Stomach (tissue), 9 donors: ENCODE data around the gene CPLX1. TPM values are rescaled to one million over a fixed set of nuclear protein-coding genes. Genes with fewer than 3 reads are reported as not detected.

Experiments used
- DNase-seq, 2 donors: peaks; one replicate each; pipeline versions ENCODE4 v3.0.0 to v3.0.0-alpha.2; 2013 to 2019
- H3K27ac ChIP-seq, 5 donors: fragments of 200-600 bp in 4 of 5; sonication (generic) in 4 of 5; one replicate each; pipeline ENCODE4 v1.5.1; 2013 to 2019; ENCODE audit warnings: mild to moderate bottlenecking in 1 of 5, moderate library complexity in 1 of 5
- H3K27me3 ChIP-seq, 3 donors: fragments of 200-600 bp; sonication (generic); one replicate each; pipeline ENCODE4 v1.5.1; 2017 to 2019; ENCODE audit warnings: mixed run types in 1 of 3
- H3K36me3 ChIP-seq, 4 donors: fragments of 200-600 bp; sonication (generic); 1 replicate in 3 of 4; 2 replicates in 1 of 4; pipeline ENCODE4 v1.5.1; 2016 to 2019
- H3K4me1 ChIP-seq, 4 donors: fragments of 200-600 bp; sonication (generic); one replicate each; pipeline ENCODE4 v1.5.1; 2016 to 2019
- H3K4me3 ChIP-seq, 4 donors: fragments of 200-600 bp; sonication (generic) in 3 of 4; one replicate each; pipeline ENCODE4 v1.5.1; 2016 to 2019; ENCODE audit warnings: mild to moderate bottlenecking in 1 of 4
- H3K9me3 ChIP-seq, 4 donors: fragments of 200-600 bp; sonication (generic); one replicate each; pipeline ENCODE4 v1.5.1; 2016 to 2019
- EP300 ChIP-seq: sonication (generic); formaldehyde crosslinking; IDR thresholded peaks from one replicate; pipeline ENCODE4 v1.6.1; 2017; ENCODE audit warnings: antibody characterized with exemption
- POLR2A ChIP-seq, 4 donors: fragments of 450-650 bp; IDR thresholded peaks; one replicate each; pipeline ENCODE4 v1.6.1; 2016; ENCODE audit warnings: antibody characterized with exemption in 4 of 4, control low read depth in 2 of 4, mild to moderate bottlenecking in 1 of 4, moderate library complexity in 1 of 4
- POLR2AphosphoS5 ChIP-seq, 3 donors: sonication (generic); formaldehyde crosslinking; IDR thresholded peaks; one replicate each; pipeline ENCODE4 v1.6.1; 2016; ENCODE audit warnings: antibody characterized with exemption in 3 of 3
- WGBS, 5 donors: extraction: QIAGEN DNeasy Blood & Tissue Kit in 3 of 5; methylation state at CpG; one replicate each; pipeline versions ENCODE4 v1.1.5 to v1.1.7; 2013 to 2018; 5-methylcytosine and 5-hydroxymethylcytosine counted together
- intact Hi-C: fragments of 100-400 bp; cut with DNase I; formaldehyde crosslinking; loops from one replicate; pipeline ENCODE4 v1.15.1; 2023; ENCODE audit warnings: low total_unique reads
- polyA plus RNA-seq, 3 donors: library from polyadenylated mRNA; stranded (reverse); fragments of 200-250 nt; gene quantifications; one replicate each; pipeline ENCODE4 v1.2.3, GENCODE V29; 2013
- total RNA-seq, 5 donors: library from RNA; depleted of rRNA; stranded (reverse); fragments of >200 nt; gene quantifications; one replicate each; pipeline versions ENCODE4 v1.1.0 to v1.2.3, GENCODE V29; 2014 to 2016
- TF ChIP-seq, protein P1 (sequence below), 7 experiments: fragments of 450-650 bp in 4 of 7; fragments of 200-600 bp in 3 of 7; sonication (generic) in 3 of 7; IDR thresholded peaks; one replicate each; pipeline ENCODE4 v1.5.1; 2016 to 2019; ENCODE audit warnings: antibody characterized with exemption in 7 of 7, control low read depth in 2 of 7, mild to moderate bottlenecking in 1 of 7
- donor health status: healthy with polysubstance abuse.
- donor health status: Bipolar disorder and iron deficiency.
- donor health status: healthy.

Gene CPLX1
- total and polyA plus RNA-seq, 8 donors: 0.37 to 2.9 (median 1.9) TPM; not detected in 3

DNA sequence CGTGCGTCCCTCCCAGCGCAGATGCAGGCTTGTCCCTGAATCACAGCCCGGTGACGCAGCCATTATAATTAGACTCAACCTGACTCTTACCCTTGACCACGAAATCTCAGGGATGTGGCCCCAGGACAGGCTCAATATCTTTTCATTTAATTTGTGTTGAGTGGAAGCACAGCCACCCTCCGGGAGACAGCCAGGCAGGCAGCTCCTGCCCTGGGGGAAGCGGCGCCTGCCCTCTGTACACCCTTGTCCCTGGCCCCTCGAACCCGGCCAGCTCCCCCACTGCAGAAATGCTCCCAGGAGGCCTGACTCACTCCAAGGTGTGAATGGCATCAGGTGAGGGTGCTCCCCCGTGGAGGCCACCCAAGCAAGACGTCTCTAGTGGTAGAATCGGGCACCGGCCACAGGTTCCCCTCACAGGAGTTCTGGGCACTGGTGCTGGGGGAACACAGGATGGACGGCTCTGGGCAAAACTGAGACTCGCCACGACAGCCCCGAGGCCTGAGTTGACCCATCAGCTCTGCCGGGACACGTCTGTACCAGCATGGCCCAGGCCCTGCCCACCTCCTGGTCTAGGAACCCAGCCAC lies 2.7 kb downstream of the CPLX1 start:
- TF ChIP-seq EP300 (no peak), POLR2AphosphoS5 (IDR thresholded peaks at IDR 0.05) (no peak), POLR2A (IDR thresholded peaks at IDR 0.05) (no peak)
- TF ChIP-seq, protein P1, sequence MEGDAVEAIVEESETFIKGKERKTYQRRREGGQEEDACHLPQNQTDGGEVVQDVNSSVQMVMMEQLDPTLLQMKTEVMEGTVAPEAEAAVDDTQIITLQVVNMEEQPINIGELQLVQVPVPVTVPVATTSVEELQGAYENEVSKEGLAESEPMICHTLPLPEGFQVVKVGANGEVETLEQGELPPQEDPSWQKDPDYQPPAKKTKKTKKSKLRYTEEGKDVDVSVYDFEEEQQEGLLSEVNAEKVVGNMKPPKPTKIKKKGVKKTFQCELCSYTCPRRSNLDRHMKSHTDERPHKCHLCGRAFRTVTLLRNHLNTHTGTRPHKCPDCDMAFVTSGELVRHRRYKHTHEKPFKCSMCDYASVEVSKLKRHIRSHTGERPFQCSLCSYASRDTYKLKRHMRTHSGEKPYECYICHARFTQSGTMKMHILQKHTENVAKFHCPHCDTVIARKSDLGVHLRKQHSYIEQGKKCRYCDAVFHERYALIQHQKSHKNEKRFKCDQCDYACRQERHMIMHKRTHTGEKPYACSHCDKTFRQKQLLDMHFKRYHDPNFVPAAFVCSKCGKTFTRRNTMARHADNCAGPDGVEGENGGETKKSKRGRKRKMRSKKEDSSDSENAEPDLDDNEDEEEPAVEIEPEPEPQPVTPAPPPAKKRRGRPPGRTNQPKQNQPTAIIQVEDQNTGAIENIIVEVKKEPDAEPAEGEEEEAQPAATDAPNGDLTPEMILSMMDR (IDR thresholded peaks at IDR 0.05): no peak
- intact Hi-C loops: no loop called here
- DNase-seq: peak in 1 of 2 donors; percentile 1
- peaks cover 0 to 8% (median 4%) of the 10 kb centered on the region in 4 donors for H3K9me3 ChIP-seq
- no peak overlapping the region for H3K27ac ChIP-seq
- H3K4me1 ChIP-seq: peaks cover 19 to 24% (median 21%) of the 10 kb centered on the region in 4 donors
- no peak overlapping the region for H3K4me3 ChIP-seq
- WGBS, 5 donors: 72 to 80% (median 75%) methylated on average over 16 to 21 of the region's 21 CpGs
- H3K36me3 ChIP-seq: no peaks in the 10 kb centered on the region
- H3K27me3 ChIP-seq: peaks cover 26 to 97% (median 69%) of the 10 kb centered on the region in 3 donors

DNA sequence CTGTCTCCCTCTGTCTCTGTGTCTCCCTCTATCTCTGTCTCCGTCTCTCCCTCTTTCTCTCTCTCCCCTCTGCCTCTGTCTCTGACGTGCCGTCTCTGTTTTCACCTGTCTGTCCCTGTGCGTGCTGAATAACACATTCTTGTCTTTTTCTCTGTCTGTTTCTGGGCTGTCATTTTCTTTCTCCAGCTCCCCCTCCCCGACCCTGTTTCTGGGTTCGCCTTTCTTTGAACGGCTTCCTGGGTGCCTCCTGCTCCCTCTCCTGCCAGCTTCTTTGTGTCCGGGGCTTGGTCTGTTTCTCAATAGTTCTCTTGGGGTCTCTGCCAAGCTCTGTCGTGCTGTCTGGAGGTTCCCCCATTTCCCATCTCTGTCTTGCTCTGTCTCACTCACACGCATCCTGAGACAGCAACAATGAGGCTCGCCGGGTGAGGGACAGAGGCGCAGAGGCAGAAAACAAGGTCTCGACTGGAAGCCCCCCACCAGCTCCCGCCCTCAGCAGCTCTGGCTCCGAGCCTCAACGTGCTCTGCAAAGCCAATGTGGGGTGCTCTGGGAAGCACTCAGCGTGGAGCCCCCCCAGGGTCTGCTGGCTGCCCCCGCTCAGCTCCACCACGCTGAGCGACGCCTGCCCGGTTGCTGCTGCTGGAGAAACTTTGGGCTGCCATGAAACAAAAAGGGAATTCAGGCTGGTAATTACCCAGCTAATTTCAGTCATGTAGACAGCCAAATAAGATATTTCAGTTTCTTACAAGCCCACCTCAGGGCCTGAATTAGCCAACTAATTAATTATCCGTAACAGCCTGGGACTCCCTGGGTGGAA lies 3.4 kb downstream of the CPLX1 start:
- TF ChIP-seq, protein P1 (IDR thresholded peaks at IDR 0.05): no peak
- TF ChIP-seq EP300 (no peak), POLR2AphosphoS5 (IDR thresholded peaks at IDR 0.05) (no peak), POLR2A (IDR thresholded peaks at IDR 0.05) (no peak)
- intact Hi-C loops: no loop called here
- DNase-seq: no peak
- H3K36me3 ChIP-seq: no peaks in the 10 kb centered on the region
- WGBS, 5 donors: 51 to 60% (median 55%) methylated on average over 24 of the region's 24 CpGs
- H3K27me3 ChIP-seq: peaks cover 26 to 97% (median 62%) of the 10 kb centered on the region in 3 donors
- peaks cover 0 to 8% (median 4%) of the 10 kb centered on the region in 4 donors for H3K9me3 ChIP-seq
- no peak overlapping the region for H3K4me3 ChIP-seq
- peaks cover 19 to 24% (median 21%) of the 10 kb centered on the region in 4 donors for H3K4me1 ChIP-seq
- H3K27ac ChIP-seq: no peak overlapping the region

DNA sequence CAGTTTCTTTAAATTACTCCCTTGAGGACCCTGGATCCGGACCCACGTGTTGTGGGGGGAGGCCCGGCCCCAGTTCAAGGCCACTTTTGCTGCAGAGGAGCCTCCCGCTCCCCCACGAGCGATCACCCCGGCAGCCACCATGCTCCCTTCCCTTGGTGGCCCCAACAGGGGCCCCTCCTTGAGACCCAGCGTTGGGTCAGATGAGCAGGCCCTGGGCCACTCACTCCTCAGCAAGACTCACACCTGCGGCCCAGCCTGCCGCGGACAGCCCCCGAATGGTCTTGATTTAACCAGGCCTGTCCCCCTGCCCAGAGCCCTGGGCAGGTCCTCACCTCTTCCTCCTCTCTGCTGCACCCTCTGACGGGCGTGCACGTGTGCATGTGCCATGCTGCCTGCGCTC lies 4.3 kb downstream of the CPLX1 start:
- H3K4me3 ChIP-seq: no peak overlapping the region
- no peak for TF ChIP-seq POLR2A (IDR thresholded peaks at IDR 0.05)
- no peak for TF ChIP-seq EP300
- no peak for TF ChIP-seq POLR2AphosphoS5 (IDR thresholded peaks at IDR 0.05)
- TF ChIP-seq, protein P1 (IDR thresholded peaks at IDR 0.05): no peak
- intact Hi-C loops: no loop called here
- DNase-seq: no peak
- WGBS, 5 donors: 72 to 82% (median 79%) methylated on average over 9 to 16 of the region's 16 CpGs
- peaks cover 0 to 8% (median 4%) of the 10 kb centered on the region in 4 donors for H3K9me3 ChIP-seq
- H3K27me3 ChIP-seq: peaks cover 18 to 89% (median 52%) of the 10 kb centered on the region in 3 donors
- peaks cover 14 to 20% (median 16%) of the 10 kb centered on the region in 4 donors for H3K4me1 ChIP-seq
- no peak overlapping the region for H3K27ac ChIP-seq
- no peaks in the 10 kb centered on the region for H3K36me3 ChIP-seq

DNA sequence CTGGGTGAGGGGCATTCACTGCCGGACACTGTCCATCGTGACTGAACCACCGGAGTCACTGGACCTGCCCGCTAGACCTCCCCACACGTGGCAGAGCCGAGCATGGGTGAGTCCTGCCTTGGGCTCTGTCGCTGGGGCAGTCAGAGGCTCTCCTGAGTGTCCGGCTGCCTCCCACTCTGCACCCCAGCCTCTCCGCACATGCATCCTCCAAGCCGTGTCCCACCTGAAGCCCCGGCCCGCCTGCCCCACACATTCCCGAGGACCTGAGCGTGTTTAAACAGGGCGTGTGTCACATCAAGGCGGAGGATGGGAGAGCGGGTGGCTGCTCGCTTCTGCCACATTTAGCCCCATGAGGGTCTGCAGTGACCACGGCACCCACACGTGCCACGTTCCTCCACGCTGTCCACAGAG lies 4.7 kb downstream of the CPLX1 start:
- H3K9me3 ChIP-seq: peaks cover 0 to 8% (median 4%) of the 10 kb centered on the region in 4 donors
- DNase-seq: no peak
- no peaks in the 10 kb centered on the region for H3K36me3 ChIP-seq
- TF ChIP-seq POLR2AphosphoS5 (IDR thresholded peaks at IDR 0.05): no peak
- no peak for TF ChIP-seq EP300
- no peak for TF ChIP-seq POLR2A (IDR thresholded peaks at IDR 0.05)
- TF ChIP-seq, protein P1 (IDR thresholded peaks at IDR 0.05): no peak
- WGBS, 5 donors: 72 to 84% (median 79%) methylated on average over 20 to 22 of the region's 22 CpGs
- no peak overlapping the region for H3K4me3 ChIP-seq
- peaks cover 18 to 86% (median 49%) of the 10 kb centered on the region in 3 donors for H3K27me3 ChIP-seq
- no peak overlapping the region for H3K27ac ChIP-seq
- intact Hi-C loops: no loop called here
- peaks cover 11 to 21% (median 13%) of the 10 kb centered on the region in 4 donors for H3K4me1 ChIP-seq
